GM21723 (cell line): Measurements from ENCODE around the gene CINP.
"Not testable (repeated sequence)": the region's sequence is repeated elsewhere in the genome, so short reads cannot be mapped to it uniquely, and the experiment has no call there.

Experiments used
- ATAC-seq: cut with Tn5 transposase; IDR thresholded peaks from one replicate; pipeline ENCODE4 v1.9.1; 2021; ENCODE audit warnings: mild to moderate bottlenecking, moderate library complexity; ENCODE audit not compliant: unreplicated experiment

The CINP gene

GRCh38 chr14:102356280-102356679 is 6.4 kb downstream of the CINP start:
- ATAC-seq: no peak

- ATAC-seq: no peak
Measured at GRCh38 chr14:102353126-102353619, 9.5 kb downstream of the CINP start.

- no peak for ATAC-seq
Measured at GRCh38 chr14:102352213-102352612, 10.5 kb downstream of the CINP start.

- ATAC-seq: not testable (repeated sequence)
Measured at GRCh38 chr14:102351593-102351992, 11.1 kb downstream of the CINP start.

- no peak for ATAC-seq
Measured at GRCh38 chr14:102351023-102351422, 11.7 kb downstream of the CINP start.

- no peak for ATAC-seq
Measured at GRCh38 chr14:102348376-102348775, 14.3 kb downstream of the CINP start.

- ATAC-seq: no peak
Measured at GRCh38 chr14:102346645-102347044, 16.0 kb downstream of the CINP start.

GRCh38 chr14:102345232-102345631 is 17.5 kb downstream of the CINP start:
- ATAC-seq: no peak

- no peak for ATAC-seq
Measured at GRCh38 chr14:102344485-102344884, 18.2 kb downstream of the CINP start.

- ATAC-seq: no peak
Measured at GRCh38 chr14:102344084-102344483, 18.6 kb downstream of the CINP start.

- ATAC-seq: no peak
Measured at GRCh38 chr14:102342238-102342637, 20.5 kb downstream of the CINP start.

- no peak for ATAC-seq
Measured at GRCh38 chr14:102341566-102341965, 21.1 kb downstream of the CINP start.

- no peak for ATAC-seq
Measured at GRCh38 chr14:102338724-102339123, 24.0 kb downstream of the CINP start.

- ATAC-seq: no peak
Measured at GRCh38 chr14:102335163-102335562, 27.5 kb downstream of the CINP start.

- ATAC-seq: no peak
Measured at GRCh38 chr14:102333795-102334705, 28.6 kb downstream of the CINP start.

GRCh38 chr14:102333390-102333789 is 29.3 kb downstream of the CINP start:
- ATAC-seq: no peak

GRCh38 chr14:102330806-102331205 is 31.9 kb downstream of the CINP start:
- no peak for ATAC-seq

GRCh38 chr14:102329381-102329780 is 33.3 kb downstream of the CINP start:
- not testable (repeated sequence) for ATAC-seq

- no peak for ATAC-seq
Measured at GRCh38 chr14:102326583-102326982, 36.1 kb downstream of the CINP start.

GRCh38 chr14:102325791-102326345 is 36.8 kb downstream of the CINP start:
- no peak for ATAC-seq

- ATAC-seq: no peak
Measured at GRCh38 chr14:102323102-102323501, 39.6 kb downstream of the CINP start.
